HEK293 (cell line): Measurements from ENCODE around the gene TOR2A.
A peak's percentile ranks its signal among the peaks of the same experiment; 100 is the strongest.

ENCODE experiments used
- CTCF ChIA-PET: fragments of 350-600 bp; formaldehyde crosslinking; extraction: SDS; loops from one replicate; lab custom pipeline; 2021; ENCODE audit warnings: antibody characterized with exemption; lab: Yijun Ruan, JAX
- POLR2A ChIA-PET: fragments of 300-600 bp; formaldehyde crosslinking; extraction: SDS; loops from one replicate; lab custom pipeline; 2020; ENCODE audit warnings: antibody characterized with exemption, inconsistent platforms; lab: Yijun Ruan, JAX
- H3K27ac ChIP-seq: fragments of 200-500 bp; sonication (Bioruptor generic); 2 replicates; pipeline ENCODE4 v1.5.1; 2014; ENCODE audit warnings: low read depth, low read length, control low read depth, inconsistent platforms; ENCODE audit errors: extremely low read depth
- H3K36me3 ChIP-seq, 2 experiments: fragments of 200-500 bp in 1 of 2; sonication (Bioruptor generic) in 1 of 2; 1 replicate in 1 of 2; 2 replicates in 1 of 2; pipeline ENCODE4 v1.5.1; 2014 to 2017; ENCODE audit warnings: inconsistent platforms in 2 of 2, low read length in 2 of 2; ENCODE audit not compliant: control insufficient read depth in 2 of 2, insufficient read depth in 1 of 2
- H3K4me1 ChIP-seq: fragments of 200-500 bp; sonication (Bioruptor generic); 2 replicates; pipeline ENCODE4 v1.5.1; 2014; ENCODE audit warnings: mild to moderate bottlenecking, low read length, inconsistent platforms; ENCODE audit not compliant: control insufficient read depth, insufficient read depth
- H3K4me3 ChIP-seq: 2 replicates; pipeline ENCODE4 v1.5.1; 2011; ENCODE audit warnings: low read depth, mild to moderate bottlenecking, control low read depth, low read length, moderate library complexity
- H3K9me3 ChIP-seq: fragments of 200-500 bp; sonication (Bioruptor generic); 2 replicates; pipeline ENCODE4 v1.5.1; 2014; ENCODE audit warnings: low read depth, low read length, inconsistent platforms; ENCODE audit not compliant: control insufficient read depth, insufficient read depth
- CTCF ChIP-seq: fragments of 450-650 bp; formaldehyde crosslinking; IDR thresholded peaks from 2 replicates; pipeline ENCODE4 v1.5.1; 2016; ENCODE audit warnings: missing biosample characterization, missing genetic modification characterization
- KLF9 ChIP-seq: fragments of 450-650 bp; formaldehyde crosslinking; IDR thresholded peaks from 2 replicates; pipeline ENCODE4 v1.5.1; 2016; ENCODE audit warnings: missing biosample characterization, missing genetic modification characterization, low read depth
- SCRT2 ChIP-seq: fragments of 450-650 bp; formaldehyde crosslinking; IDR thresholded peaks from 2 replicates; pipeline ENCODE4 v1.5.1; 2016; ENCODE audit warnings: missing biosample characterization, missing genetic modification characterization
- ZFHX2 ChIP-seq: fragments of 450-650 bp; formaldehyde crosslinking; conservative IDR thresholded peaks from 2 replicates; pipeline ENCODE4 v1.5.1; 2016; ENCODE audit warnings: missing biosample characterization, missing genetic modification characterization
- ZNF121 ChIP-seq: fragments of 450-650 bp; formaldehyde crosslinking; IDR thresholded peaks from 2 replicates; pipeline ENCODE4 v1.5.1; 2016; ENCODE audit warnings: missing biosample characterization, missing genetic modification characterization
- ZNF169 ChIP-seq: fragments of 450-650 bp; formaldehyde crosslinking; IDR thresholded peaks from 2 replicates; pipeline ENCODE4 v1.5.1; 2016; ENCODE audit warnings: missing biosample characterization, missing genetic modification characterization
- ZNF266 ChIP-seq: fragments of 450-650 bp; formaldehyde crosslinking; IDR thresholded peaks from 2 replicates; pipeline ENCODE4 v1.5.1; 2016; ENCODE audit warnings: missing biosample characterization, missing genetic modification characterization, low read depth
- ZNF350 ChIP-seq: fragments of 450-650 bp; formaldehyde crosslinking; IDR thresholded peaks from 2 replicates; pipeline ENCODE4 v1.5.0; 2017; ENCODE audit warnings: missing biosample characterization, mild to moderate bottlenecking, missing genetic modification characterization
- ZNF366 ChIP-seq: fragments of 450-650 bp; formaldehyde crosslinking; conservative IDR thresholded peaks from 2 replicates; pipeline ENCODE4 v1.5.1; 2016; ENCODE audit warnings: missing biosample characterization, missing genetic modification characterization
- ZNF391 ChIP-seq: fragments of 450-650 bp; formaldehyde crosslinking; IDR thresholded peaks from 2 replicates; pipeline ENCODE4 v1.5.1; 2016; ENCODE audit warnings: low read depth, missing biosample characterization, missing genetic modification characterization, borderline replicate concordance
- ZNF513 ChIP-seq: fragments of 450-650 bp; IDR thresholded peaks from 2 replicates; pipeline ENCODE4 v1.5.1; 2018; ENCODE audit warnings: missing biosample characterization, missing genetic modification characterization
- ZNF555 ChIP-seq: fragments of 450-650 bp; formaldehyde crosslinking; conservative IDR thresholded peaks from 2 replicates; pipeline ENCODE4 v1.5.1; 2017; ENCODE audit warnings: missing biosample characterization, mild to moderate bottlenecking, missing genetic modification characterization, inconsistent platforms
- ZSCAN18 ChIP-seq: fragments of 450-650 bp; formaldehyde crosslinking; IDR thresholded peaks from 2 replicates; pipeline ENCODE4 v1.5.1; 2016; ENCODE audit warnings: missing biosample characterization, missing genetic modification characterization
- TF ChIP-seq, protein P1 (sequence below): fragments of 450-650 bp; formaldehyde crosslinking; conservative IDR thresholded peaks from 2 replicates; pipeline ENCODE4 v1.5.1; 2016; ENCODE audit warnings: low read depth, missing biosample characterization, missing genetic modification characterization
- TF ChIP-seq, protein P2 (sequence below): fragments of 450-650 bp; formaldehyde crosslinking; IDR thresholded peaks from 2 replicates; pipeline ENCODE4 v1.5.0; 2017; ENCODE audit warnings: missing biosample characterization, missing genetic modification characterization, borderline replicate concordance

TOR2A gene

DNA sequence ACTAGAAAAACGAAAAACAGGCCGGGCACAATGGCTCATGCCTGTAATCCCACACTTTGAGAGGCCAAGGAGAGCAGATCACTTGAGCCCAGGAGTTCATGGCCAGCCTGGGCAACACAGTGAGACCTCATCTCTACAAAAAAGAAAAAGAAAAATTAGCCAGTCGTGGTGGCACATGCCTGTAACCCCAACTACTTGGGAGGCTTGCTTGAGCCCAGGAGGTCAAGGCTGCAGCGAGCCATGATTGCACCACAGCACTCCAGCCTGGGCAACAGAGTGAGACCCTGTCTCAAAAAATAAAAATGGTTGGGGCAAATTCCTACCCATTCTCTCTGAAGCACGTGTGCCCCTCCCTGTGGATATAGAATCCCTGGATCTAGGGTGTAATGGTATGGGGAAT is 36.7 kb downstream of the TOR2A start:
- Histone ChIP-seq H3K4me1 (no peaks in the 10 kb centered on the region), H3K9me3 (no peaks in the 10 kb centered on the region), H3K27ac (no peak overlapping the region), H3K36me3 (peaks cover 0 to 7% of the 10 kb centered on the region in 2 experiments; a peak in 1 of 3 replicates), H3K4me3 (no peak overlapping the region)
- TF ChIP-seq SCRT2 (tag by site-specific recombination) (no peak), ZNF121 (peak; percentile 63)
- CTCF ChIA-PET = no interaction called here
- POLR2A ChIA-PET = no interaction called here

DNA sequence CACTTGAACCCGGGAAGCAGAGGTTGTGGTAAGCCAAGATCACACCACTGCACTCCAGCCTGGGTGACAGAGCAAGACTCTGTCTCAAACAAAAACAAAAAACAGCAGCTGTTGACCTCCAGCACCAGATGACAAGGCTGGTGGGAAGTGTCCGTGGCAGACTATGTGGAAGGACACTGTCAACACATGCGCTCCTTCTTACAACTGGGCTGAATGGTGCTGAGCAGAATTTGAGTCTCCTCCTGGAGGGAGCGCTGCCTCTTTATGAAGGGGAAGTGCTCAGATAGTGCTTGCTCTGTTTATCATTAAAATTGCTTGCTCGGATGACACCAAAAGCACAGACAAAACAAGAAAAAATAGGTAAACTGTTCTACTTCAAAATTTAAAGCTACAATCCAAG is 37.5 kb downstream of the TOR2A start:
- ChIA-PET CTCF (no interaction called here), POLR2A (no interaction called here)
- H3K4me1 ChIP-seq = no peaks in the 10 kb centered on the region

DNA sequence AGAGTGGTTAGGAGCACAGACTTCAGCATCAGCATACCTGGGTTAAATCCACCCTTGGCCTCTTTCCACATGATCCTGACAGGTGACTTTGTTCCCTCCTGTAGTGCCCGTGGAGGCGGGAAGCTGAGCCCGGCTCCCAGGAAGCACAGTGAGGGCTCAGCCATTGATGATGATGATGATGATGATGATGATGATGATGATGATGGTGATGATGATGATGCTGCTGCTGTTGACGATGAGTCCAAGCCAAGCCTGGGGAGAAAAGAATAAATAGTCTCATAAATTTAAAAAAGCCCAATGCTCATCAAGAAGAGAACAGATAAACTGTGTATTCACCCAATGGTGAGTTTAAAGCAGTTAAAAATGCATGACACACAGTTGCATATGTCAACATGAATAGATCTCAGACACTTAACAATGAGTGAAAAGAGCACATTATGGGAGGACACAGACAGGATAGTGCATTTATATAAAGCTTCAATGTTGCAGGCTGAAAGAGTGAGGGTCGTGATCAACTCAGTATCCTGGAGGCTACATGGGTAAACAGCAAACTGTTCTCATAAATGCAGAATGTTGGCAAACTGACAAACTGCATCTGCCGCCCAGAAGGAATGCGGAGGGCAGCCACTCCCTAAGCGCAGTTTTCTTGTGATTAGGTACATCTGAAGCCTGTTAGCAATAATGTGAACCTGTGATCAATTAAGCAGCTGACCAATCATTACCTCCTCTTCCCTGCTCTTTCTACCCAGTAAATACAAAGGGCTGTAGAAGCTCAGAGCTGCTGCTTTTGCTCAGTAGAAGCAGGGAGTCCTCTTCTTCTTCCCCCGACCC is 40.0 kb downstream of the TOR2A start:
- TF ChIP-seq ZNF513 (tag by site-specific recombination) = peak; percentile 99
- TF ChIP-seq ZNF366 (tag by site-specific recombination) = no peak
- TF ChIP-seq, all 188 proteins: peak for 1
- no peak overlapping the region for H3K27ac ChIP-seq
- H3K36me3 ChIP-seq = peaks cover 0 to 19% of the 10 kb centered on the region in 2 experiments; a peak in 1 of 3 replicates
- no peaks in the 10 kb centered on the region for H3K4me1 ChIP-seq
- H3K9me3 ChIP-seq = no peaks in the 10 kb centered on the region
- CTCF ChIA-PET = no interaction called here
- POLR2A ChIA-PET = no interaction called here
- no peak overlapping the region for H3K4me3 ChIP-seq

More for the DNA sequence above, 37.5 kb downstream of the TOR2A start:
- no peak for TF ChIP-seq ZNF266 (tag by site-specific recombination)
- Histone ChIP-seq H3K4me3 (no peak overlapping the region), H3K9me3 (no peaks in the 10 kb centered on the region), H3K36me3 (peaks cover 0 to 7% of the 10 kb centered on the region in 2 experiments; a peak in 1 of 3 replicates), H3K27ac (no peak overlapping the region)

DNA sequence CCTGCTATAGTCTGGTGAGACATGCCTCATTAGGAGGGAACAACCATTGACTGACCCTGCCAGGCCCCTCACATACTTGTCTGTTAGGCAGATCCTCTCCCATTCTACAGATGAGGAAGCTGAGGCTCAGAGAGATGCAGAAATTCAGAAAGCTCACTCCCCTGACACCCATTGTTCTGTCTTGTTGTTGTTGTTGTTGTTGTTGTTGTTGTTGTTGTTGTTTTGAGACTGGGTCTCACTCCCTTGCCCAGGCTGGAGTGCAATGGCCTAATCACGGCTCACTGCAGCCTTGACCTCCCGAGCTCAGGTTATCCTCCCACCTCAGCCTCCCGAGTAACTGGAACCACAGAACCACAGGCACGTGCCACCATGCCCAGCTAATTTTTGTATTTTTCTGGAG is 41.4 kb downstream of the TOR2A start:
- Histone ChIP-seq H3K9me3 (no peaks in the 10 kb centered on the region), H3K4me1 (no peaks in the 10 kb centered on the region), H3K4me3 (no peak overlapping the region), H3K27ac (no peak overlapping the region), H3K36me3 (peaks cover 0 to 29% of the 10 kb centered on the region in 2 experiments; a peak in 1 of 3 replicates)
- ChIA-PET POLR2A (no interaction called here), CTCF (interaction anchor here (0.6 kb wide), 1 partner anchor 115 kb away, joined by 3 read pairs; no protein-coding TSS in a partner anchor)
- TF ChIP-seq ZNF350 (tag by site-specific recombination) (no peak), ZFHX2 (no peak), ZNF391 (tag by site-specific recombination) (no peak), CTCF (tag by site-specific recombination) (no peak), ZNF121 (no peak), ZSCAN18 (tag by site-specific recombination) (no peak), ZNF169 (no peak), ZNF555 (no peak), KLF9 (tag by site-specific recombination) (no peak)
- TF ChIP-seq, protein P1, sequence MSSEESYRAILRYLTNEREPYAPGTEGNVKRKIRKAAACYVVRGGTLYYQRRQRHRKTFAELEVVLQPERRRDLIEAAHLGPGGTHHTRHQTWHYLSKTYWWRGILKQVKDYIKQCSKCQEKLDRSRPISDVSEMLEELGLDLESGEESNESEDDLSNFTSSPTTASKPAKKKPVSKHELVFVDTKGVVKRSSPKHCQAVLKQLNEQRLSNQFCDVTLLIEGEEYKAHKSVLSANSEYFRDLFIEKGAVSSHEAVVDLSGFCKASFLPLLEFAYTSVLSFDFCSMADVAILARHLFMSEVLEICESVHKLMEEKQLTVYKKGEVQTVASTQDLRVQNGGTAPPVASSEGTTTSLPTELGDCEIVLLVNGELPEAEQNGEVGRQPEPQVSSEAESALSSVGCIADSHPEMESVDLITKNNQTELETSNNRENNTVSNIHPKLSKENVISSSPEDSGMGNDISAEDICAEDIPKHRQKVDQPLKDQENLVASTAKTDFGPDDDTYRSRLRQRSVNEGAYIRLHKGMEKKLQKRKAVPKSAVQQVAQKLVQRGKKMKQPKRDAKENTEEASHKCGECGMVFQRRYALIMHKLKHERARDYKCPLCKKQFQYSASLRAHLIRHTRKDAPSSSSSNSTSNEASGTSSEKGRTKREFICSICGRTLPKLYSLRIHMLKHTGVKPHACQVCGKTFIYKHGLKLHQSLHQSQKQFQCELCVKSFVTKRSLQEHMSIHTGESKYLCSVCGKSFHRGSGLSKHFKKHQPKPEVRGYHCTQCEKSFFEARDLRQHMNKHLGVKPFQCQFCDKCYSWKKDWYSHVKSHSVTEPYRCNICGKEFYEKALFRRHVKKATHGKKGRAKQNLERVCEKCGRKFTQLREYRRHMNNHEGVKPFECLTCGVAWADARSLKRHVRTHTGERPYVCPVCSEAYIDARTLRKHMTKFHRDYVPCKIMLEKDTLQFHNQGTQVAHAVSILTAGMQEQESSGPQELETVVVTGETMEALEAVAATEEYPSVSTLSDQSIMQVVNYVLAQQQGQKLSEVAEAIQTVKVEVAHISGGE (tag by site-specific recombination) = no peak
- TF ChIP-seq, protein P2, sequence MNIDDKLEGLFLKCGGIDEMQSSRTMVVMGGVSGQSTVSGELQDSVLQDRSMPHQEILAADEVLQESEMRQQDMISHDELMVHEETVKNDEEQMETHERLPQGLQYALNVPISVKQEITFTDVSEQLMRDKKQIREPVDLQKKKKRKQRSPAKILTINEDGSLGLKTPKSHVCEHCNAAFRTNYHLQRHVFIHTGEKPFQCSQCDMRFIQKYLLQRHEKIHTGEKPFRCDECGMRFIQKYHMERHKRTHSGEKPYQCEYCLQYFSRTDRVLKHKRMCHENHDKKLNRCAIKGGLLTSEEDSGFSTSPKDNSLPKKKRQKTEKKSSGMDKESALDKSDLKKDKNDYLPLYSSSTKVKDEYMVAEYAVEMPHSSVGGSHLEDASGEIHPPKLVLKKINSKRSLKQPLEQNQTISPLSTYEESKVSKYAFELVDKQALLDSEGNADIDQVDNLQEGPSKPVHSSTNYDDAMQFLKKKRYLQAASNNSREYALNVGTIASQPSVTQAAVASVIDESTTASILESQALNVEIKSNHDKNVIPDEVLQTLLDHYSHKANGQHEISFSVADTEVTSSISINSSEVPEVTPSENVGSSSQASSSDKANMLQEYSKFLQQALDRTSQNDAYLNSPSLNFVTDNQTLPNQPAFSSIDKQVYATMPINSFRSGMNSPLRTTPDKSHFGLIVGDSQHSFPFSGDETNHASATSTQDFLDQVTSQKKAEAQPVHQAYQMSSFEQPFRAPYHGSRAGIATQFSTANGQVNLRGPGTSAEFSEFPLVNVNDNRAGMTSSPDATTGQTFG = no peak
